GM18517 (cell line): ENCODE results near the gene NAA40.
A peak's percentile ranks its signal among the peaks of the same experiment; 100 is the strongest.
"Not testable (repeated sequence)": the region's sequence is repeated elsewhere in the genome, so short reads cannot be mapped to it uniquely, and the experiment has no call there.

Source experiments
- ATAC-seq: cut with Tn5 transposase; IDR thresholded peaks from one replicate; pipeline ENCODE4 v1.9.1; 2021; ENCODE audit warnings: mild to moderate bottlenecking, moderate library complexity; ENCODE audit not compliant: unreplicated experiment

NAA40 gene

GRCh38 chr11:63937713-63938478, 906 bp upstream of the NAA40 start:
- peak; percentile 16 for ATAC-seq

GRCh38 chr11:63939397-63939891, 642 bp downstream of the NAA40 start:
- ATAC-seq, result no peak

- no peak for ATAC-seq
Measured at GRCh38 chr11:63940786-63941185, 2.0 kb downstream of the NAA40 start.

- no peak for ATAC-seq
Measured at GRCh38 chr11:63941901-63942300, 3.1 kb downstream of the NAA40 start.

- ATAC-seq, result no peak
Measured at GRCh38 chr11:63942803-63943202, 4.0 kb downstream of the NAA40 start.

- no peak for ATAC-seq
Measured at GRCh38 chr11:63944987-63945386, 6.2 kb downstream of the NAA40 start.

GRCh38 chr11:63945477-63946163, 6.8 kb downstream of the NAA40 start:
- ATAC-seq, result no peak

- ATAC-seq, result no peak
Measured at GRCh38 chr11:63951779-63952536, 13.2 kb downstream of the NAA40 start.

- no peak for ATAC-seq
Measured at GRCh38 chr11:63952570-63952969, 13.8 kb downstream of the NAA40 start.

- no peak for ATAC-seq
Measured at GRCh38 chr11:63958008-63958407, 19.2 kb downstream of the NAA40 start.

- no peak for ATAC-seq
Measured at GRCh38 chr11:63961608-63962412, 23.0 kb downstream of the NAA40 start.

- not testable (repeated sequence) for ATAC-seq
Measured at GRCh38 chr11:63963895-63964294, 25.1 kb downstream of the NAA40 start.

GRCh38 chr11:63966444-63966843, 27.6 kb downstream of the NAA40 start:
- ATAC-seq, result no peak

- ATAC-seq, result no peak
Measured at GRCh38 chr11:63969461-63969860, 30.7 kb downstream of the NAA40 start.

- ATAC-seq, result no peak
Measured at GRCh38 chr11:63970902-63971301, 32.1 kb downstream of the NAA40 start.

GRCh38 chr11:63973912-63974258, 35.1 kb downstream of the NAA40 start:
- not testable (repeated sequence) for ATAC-seq

GRCh38 chr11:63974259-63975143, 35.7 kb downstream of the NAA40 start, which contains the start of gene COX8A:
COX8A (plus strand) TSS chr11:63974620; CDS start chr11:63974681, 61 bp downstream.
- ATAC-seq, result peak; percentile 98

- no peak for ATAC-seq
Measured at GRCh38 chr11:63978551-63979239, 39.9 kb downstream of the NAA40 start.

GRCh38 chr11:63979426-63979825, 40.6 kb downstream of the NAA40 start:
- no peak for ATAC-seq
